GM12878 (cell line): Measurements from ENCODE around the gene CYSTM1. TPM values are rescaled to one million over a fixed set of nuclear protein-coding genes. Genes with fewer than 3 reads are reported as not detected.

Source experiments
- ATAC-seq: fragments of 200-7000 bp; cut with Tn5 transposase; 3 replicates; pipeline ENCODE4 v1.9.1; 2020; ENCODE audit warnings: mild to moderate bottlenecking, moderate library complexity
- BruUV-seq: library from RNA; stranded (reverse); fragments of 400-500 nt; replicated peaks from 2 replicates; lab custom pipeline; 2021; lab: Mats Ljungman, UMichigan
- CTCF ChIA-PET: fragments of 300-600 bp; sonication (Branson Sonifier 250); formaldehyde crosslinking; extraction: SDS; loops from one replicate; lab custom pipeline; 2021; ENCODE audit warnings: inconsistent platforms; lab: Yijun Ruan, JAX
- POLR2A ChIA-PET: fragments of 350-600 bp; formaldehyde crosslinking; extraction: SDS; loops from one replicate; lab custom pipeline; 2021; ENCODE audit warnings: inconsistent platforms; lab: Charles Lee
- RAD21 ChIA-PET: fragments of 300-600 bp; sonication (Branson Sonifier 250); formaldehyde crosslinking; loops from one replicate; lab custom pipeline; 2023; ENCODE audit warnings: antibody characterized with exemption; ENCODE audit not compliant: unreplicated experiment; lab: Charles Lee
- SMC1A ChIA-PET: fragments of 300-600 bp; sonication (Branson Sonifier 250); formaldehyde crosslinking; loops from one replicate; lab custom pipeline; 2023; ENCODE audit not compliant: unreplicated experiment, uncharacterized antibody; lab: Charles Lee
- DNase-seq: peaks from one replicate; pipeline ENCODE4 v3.0.0-alpha.2; 2011; ENCODE audit warnings: low read depth, low spot score
- FAIRE-seq: peaks from 3 replicates; lab custom pipeline; 2011; peaks lifted over from hg19 to GRCh38; lab: Jason Lieb, UNC
- H2AFZ ChIP-seq: 2 replicates; pipeline ENCODE4 v1.6.0; 2011; ENCODE audit warnings: low read depth, low read length, control low read depth; ENCODE audit not compliant: control insufficient read depth
- H3K27ac ChIP-seq: 2 replicates; pipeline ENCODE4 v1.5.1; 2011; ENCODE audit warnings: control low read depth; ENCODE audit not compliant: control insufficient read depth, insufficient read depth
- H3K27me3 ChIP-seq, 2 experiments: replicated peaks in 1 of 2; 2 replicates each; pipeline versions ENCODE4 v1.6.0 to v1.6.1; 2011; ENCODE audit warnings: low read length in 1 of 2; ENCODE audit not compliant: control insufficient read depth in 2 of 2, insufficient read depth in 2 of 2
- H3K36me3 ChIP-seq, 2 experiments: 2 replicates each; pipeline ENCODE4 v1.5.1; 2011; ENCODE audit warnings: low read length in 1 of 2; ENCODE audit not compliant: control insufficient read depth in 2 of 2, insufficient read depth in 2 of 2
- H3K4me1 ChIP-seq: 2 replicates; pipeline ENCODE4 v1.6.1; 2011; ENCODE audit warnings: mild to moderate bottlenecking, low read length, moderate library complexity, mixed read lengths; ENCODE audit not compliant: control insufficient read depth, insufficient read depth
- H3K4me2 ChIP-seq: 2 replicates; pipeline ENCODE4 v1.6.0; 2011; ENCODE audit warnings: control low read depth; ENCODE audit not compliant: control insufficient read depth, insufficient read depth
- H3K4me3 ChIP-seq: fragments of 200-600 bp; sonication (generic); 2 replicates; pipeline ENCODE4 v1.5.1; 2016
- H3K79me2 ChIP-seq: 2 replicates; pipeline ENCODE4 v1.6.0; 2011; ENCODE audit warnings: low read length; ENCODE audit not compliant: control insufficient read depth, insufficient read depth
- H3K9ac ChIP-seq: 2 replicates; pipeline ENCODE4 v1.8.0; 2011; ENCODE audit warnings: low read length, control low read depth, mixed read lengths; ENCODE audit not compliant: control insufficient read depth, insufficient read depth
- H3K9me3 ChIP-seq: replicated peaks from 3 replicates; pipeline ENCODE4 v1.5.1; 2011; ENCODE audit warnings: mild to moderate bottlenecking, low read length; ENCODE audit not compliant: control insufficient read depth, insufficient read depth
- H4K20me1 ChIP-seq: 2 replicates; pipeline ENCODE4 v1.6.0; 2011; ENCODE audit not compliant: control insufficient read depth, insufficient read depth
- CHD1 ChIP-seq: IDR thresholded peaks from 2 replicates; pipeline ENCODE4 v1.6.1; 2012; ENCODE audit warnings: low read depth, low read length, improper control_type of control experiment
- ETV6 ChIP-seq, 2 experiments: fragments of 450-650 bp in 1 of 2; IDR thresholded peaks in 1 of 2; conservative IDR thresholded peaks in 1 of 2; 2 replicates each; pipeline ENCODE4 v1.6.1; 2014; ENCODE audit warnings: antibody characterized with exemption in 1 of 2, borderline replicate concordance in 1 of 2, low read depth in 1 of 2, mild to moderate bottlenecking in 1 of 2, moderate library complexity in 1 of 2
- FOXK2 ChIP-seq: fragments of 450-650 bp; IDR thresholded peaks from 2 replicates; pipeline ENCODE4 v1.6.1; 2017; ENCODE audit warnings: mild to moderate bottlenecking, moderate library complexity
- RFX5 ChIP-seq: IDR thresholded peaks from 2 replicates; pipeline ENCODE4 v1.6.1; 2011; ENCODE audit warnings: low read depth, low read length, improper control_type of control experiment
- ZBED1 ChIP-seq: IDR thresholded peaks from 2 replicates; pipeline ENCODE4 v1.6.1; 2016; ENCODE audit warnings: borderline replicate concordance
- WGBS: methylation state at CpG from one replicate; pipeline ENCODE4 v1.1.6; 2016; ENCODE audit warnings: low lambda C conversion rate; ENCODE audit not compliant: insufficient replicate concordance, insufficient coverage; ENCODE audit errors: missing lambda C conversion rate; 5-methylcytosine and 5-hydroxymethylcytosine counted together
- in situ Hi-C: fragments of 300-500 bp; cut with MboI; formaldehyde crosslinking; loops from 9 replicates; pipeline ENCODE4 v1.14.3; 2018; ENCODE audit warnings: mixed read lengths
- intact Hi-C: fragments of 100-400 bp; cut with micrococcal nuclease; formaldehyde crosslinking; loops from one replicate; pipeline ENCODE4 v1.14.2; 2022; ENCODE audit not compliant: unreplicated experiment
- polyA plus RNA-seq, 11 experiments: library from polyadenylated mRNA; depleted of rRNA in 4 of 11; unstranded in 6 of 11; stranded (reverse) in 5 of 11; fragments of >200 nt; fragmentation: Nextera tagmentation in 4 of 11; fragmentation: Illumina TruSeq in 1 of 11; extraction: Ambion mirVana in 4 of 11; extraction: Trizol in 1 of 11; gene quantifications; 1 replicate in 1 of 11; 2 replicates in 10 of 11; pipeline versions ENCODE4 v1.2.1 to v1.2.3, GENCODE V29; 2011 to 2016; ENCODE audit warnings: inconsistent platforms in 2 of 11, missing spikeins in 2 of 11, low read depth in 1 of 11
- total RNA-seq, 4 experiments: library from RNA; depleted of rRNA in 3 of 4; stranded (reverse); fragments of >200 nt in 3 of 4; fragmentation: Illumina TruSeq in 1 of 4; extraction: Trizol in 1 of 4; gene quantifications; 2 replicates each; pipeline versions ENCODE4 v1.2.1 to v1.2.3, GENCODE V29; 2013 to 2021
- TF ChIP-seq, protein P1 (sequence below): fragments of 450-650 bp; IDR thresholded peaks from 2 replicates; pipeline ENCODE4 v1.6.1; 2018; ENCODE audit warnings: borderline replicate concordance, mild to moderate bottlenecking; ENCODE audit not compliant: partially characterized antibody
- TF ChIP-seq, protein P2 (sequence below): IDR thresholded peaks from 2 replicates; pipeline ENCODE4 v1.6.1; 2012; ENCODE audit warnings: mild to moderate bottlenecking, low read depth, low read length
- TF ChIP-seq, protein P3 (sequence below), 3 experiments: IDR thresholded peaks in 2 of 3; conservative IDR thresholded peaks in 1 of 3; 2 replicates each; pipeline ENCODE4 v1.5.1; 2011; ENCODE audit warnings: low read depth in 3 of 3, low read length in 3 of 3, mild to moderate bottlenecking in 3 of 3, control low read depth in 2 of 3, moderate library complexity in 2 of 3, inconsistent platforms in 1 of 3, mixed read lengths in 1 of 3; ENCODE audit not compliant: control insufficient read depth in 2 of 3, insufficient read depth in 1 of 3; ENCODE audit errors: extremely low read depth in 1 of 3
- TF ChIP-seq, protein P4 (sequence below): IDR thresholded peaks from 2 replicates; pipeline ENCODE4 v1.6.1; 2012; ENCODE audit warnings: low read depth, low read length, improper control_type of control experiment

The CYSTM1 gene
- total and polyA plus RNA-seq, 10 of the 15 experiments (the other 5 are each of a cell fraction or from before 2014, with no cell fraction given): 52.7 to 261 (median 98.7) TPM

DNA sequence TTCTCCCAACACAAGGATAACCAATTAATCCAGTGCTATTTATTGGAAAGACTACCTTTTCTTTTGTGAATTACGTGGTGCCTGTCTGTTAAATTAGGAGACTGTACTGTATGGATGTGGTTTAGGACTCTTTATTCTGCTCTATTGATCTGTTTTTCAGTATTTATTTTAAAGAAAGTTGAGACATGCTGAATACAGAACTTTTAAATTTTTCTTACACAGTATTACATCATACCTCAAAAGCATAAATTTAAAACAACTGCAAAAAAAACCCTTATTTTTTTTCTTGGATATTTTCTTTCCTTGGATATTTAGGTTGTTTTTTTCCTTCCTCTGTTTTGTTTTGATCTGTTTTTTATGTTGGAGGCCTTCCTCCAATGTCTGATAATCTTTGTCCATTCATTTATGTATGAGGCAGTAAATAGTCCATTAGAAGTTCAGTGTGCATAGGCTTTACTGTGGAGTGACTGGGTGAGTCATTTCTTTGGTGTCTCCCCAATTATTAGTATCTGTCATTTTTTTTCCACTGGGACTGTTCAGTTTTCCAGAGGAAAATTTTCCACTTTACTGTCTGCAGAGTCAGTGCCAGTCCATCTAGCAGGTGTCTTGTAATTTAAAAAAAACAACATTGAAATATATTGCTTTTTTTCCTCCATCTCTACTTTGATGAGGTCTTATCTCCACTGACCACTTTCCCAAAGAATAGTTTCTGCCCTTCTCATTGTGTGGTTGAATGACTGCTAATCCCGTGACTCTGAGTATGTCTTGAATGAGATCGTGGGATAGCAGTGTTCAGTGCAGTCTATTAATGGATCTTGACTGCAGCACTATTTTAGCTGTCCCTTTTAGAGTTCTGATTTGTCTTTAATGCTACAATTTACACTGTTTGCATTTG, 15.2 kb downstream of the CYSTM1 start:
- POLR2A ChIA-PET: interaction anchor here (0.6 to 2.4 kb wide), 2 partner anchors 11 to 30 kb away, joined by 3 to 10 read pairs; no protein-coding TSS in a partner anchor
- WGBS: 79% methylated on average over 3 of the region's 3 CpGs
- Histone ChIP-seq H3K27ac (no peak overlapping the region), H2AFZ (no peak overlapping the region), H3K9me3 (no peaks in the 10 kb centered on the region), H3K36me3 (no peaks in the 10 kb centered on the region), H3K4me2 (no peak overlapping the region), H3K4me1 (no peaks in the 10 kb centered on the region), H3K9ac (no peak overlapping the region), H3K27me3 (no peaks in the 10 kb centered on the region), H3K79me2 (no peaks in the 10 kb centered on the region), H3K4me3 (no peak overlapping the region), H4K20me1 (no peaks in the 10 kb centered on the region)
- DNase-seq (no peak), FAIRE-seq (no peak), ATAC-seq (no peak)
- RAD21 ChIA-PET: no interaction called here
- BruUV-seq: no TSS peak
- CTCF ChIA-PET: interaction anchor here (0.6 to 1.9 kb wide), 6 partner anchors 10 to 1993 kb away, joined by 3 to 5 read pairs (median 4); no protein-coding TSS in a partner anchor
- in situ Hi-C loops: no loop called here
- TF ChIP-seq ETV6 (conservative IDR thresholded peaks at IDR 0.05 in 1 of 2, IDR thresholded peaks at IDR 0.05 in 1 of 2; ENCODE audit: borderline replicate concordance in 1 of 2, low read depth in 1 of 2): no peak
- TF ChIP-seq, protein P1, sequence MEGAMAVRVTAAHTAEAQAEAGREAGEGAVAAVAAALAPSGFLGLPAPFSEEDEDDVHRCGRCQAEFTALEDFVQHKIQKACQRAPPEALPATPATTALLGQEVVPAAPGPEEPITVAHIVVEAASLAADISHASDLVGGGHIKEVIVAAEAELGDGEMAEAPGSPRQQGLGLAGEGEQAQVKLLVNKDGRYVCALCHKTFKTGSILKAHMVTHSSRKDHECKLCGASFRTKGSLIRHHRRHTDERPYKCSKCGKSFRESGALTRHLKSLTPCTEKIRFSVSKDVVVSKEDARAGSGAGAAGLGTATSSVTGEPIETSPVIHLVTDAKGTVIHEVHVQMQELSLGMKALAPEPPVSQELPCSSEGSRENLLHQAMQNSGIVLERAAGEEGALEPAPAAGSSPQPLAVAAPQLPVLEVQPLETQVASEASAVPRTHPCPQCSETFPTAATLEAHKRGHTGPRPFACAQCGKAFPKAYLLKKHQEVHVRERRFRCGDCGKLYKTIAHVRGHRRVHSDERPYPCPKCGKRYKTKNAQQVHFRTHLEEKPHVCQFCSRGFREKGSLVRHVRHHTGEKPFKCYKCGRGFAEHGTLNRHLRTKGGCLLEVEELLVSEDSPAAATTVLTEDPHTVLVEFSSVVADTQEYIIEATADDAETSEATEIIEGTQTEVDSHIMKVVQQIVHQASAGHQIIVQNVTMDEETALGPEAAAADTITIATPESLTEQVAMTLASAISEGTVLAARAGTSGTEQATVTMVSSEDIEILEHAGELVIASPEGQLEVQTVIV: no peak
- TF ChIP-seq, protein P2, sequence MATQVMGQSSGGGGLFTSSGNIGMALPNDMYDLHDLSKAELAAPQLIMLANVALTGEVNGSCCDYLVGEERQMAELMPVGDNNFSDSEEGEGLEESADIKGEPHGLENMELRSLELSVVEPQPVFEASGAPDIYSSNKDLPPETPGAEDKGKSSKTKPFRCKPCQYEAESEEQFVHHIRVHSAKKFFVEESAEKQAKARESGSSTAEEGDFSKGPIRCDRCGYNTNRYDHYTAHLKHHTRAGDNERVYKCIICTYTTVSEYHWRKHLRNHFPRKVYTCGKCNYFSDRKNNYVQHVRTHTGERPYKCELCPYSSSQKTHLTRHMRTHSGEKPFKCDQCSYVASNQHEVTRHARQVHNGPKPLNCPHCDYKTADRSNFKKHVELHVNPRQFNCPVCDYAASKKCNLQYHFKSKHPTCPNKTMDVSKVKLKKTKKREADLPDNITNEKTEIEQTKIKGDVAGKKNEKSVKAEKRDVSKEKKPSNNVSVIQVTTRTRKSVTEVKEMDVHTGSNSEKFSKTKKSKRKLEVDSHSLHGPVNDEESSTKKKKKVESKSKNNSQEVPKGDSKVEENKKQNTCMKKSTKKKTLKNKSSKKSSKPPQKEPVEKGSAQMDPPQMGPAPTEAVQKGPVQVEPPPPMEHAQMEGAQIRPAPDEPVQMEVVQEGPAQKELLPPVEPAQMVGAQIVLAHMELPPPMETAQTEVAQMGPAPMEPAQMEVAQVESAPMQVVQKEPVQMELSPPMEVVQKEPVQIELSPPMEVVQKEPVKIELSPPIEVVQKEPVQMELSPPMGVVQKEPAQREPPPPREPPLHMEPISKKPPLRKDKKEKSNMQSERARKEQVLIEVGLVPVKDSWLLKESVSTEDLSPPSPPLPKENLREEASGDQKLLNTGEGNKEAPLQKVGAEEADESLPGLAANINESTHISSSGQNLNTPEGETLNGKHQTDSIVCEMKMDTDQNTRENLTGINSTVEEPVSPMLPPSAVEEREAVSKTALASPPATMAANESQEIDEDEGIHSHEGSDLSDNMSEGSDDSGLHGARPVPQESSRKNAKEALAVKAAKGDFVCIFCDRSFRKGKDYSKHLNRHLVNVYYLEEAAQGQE: no peak
- no peak for TF ChIP-seq CHD1
- no peak for TF ChIP-seq RFX5
- TF ChIP-seq FOXK2: no peak
- TF ChIP-seq ZBED1: no peak
- TF ChIP-seq, protein P3, sequence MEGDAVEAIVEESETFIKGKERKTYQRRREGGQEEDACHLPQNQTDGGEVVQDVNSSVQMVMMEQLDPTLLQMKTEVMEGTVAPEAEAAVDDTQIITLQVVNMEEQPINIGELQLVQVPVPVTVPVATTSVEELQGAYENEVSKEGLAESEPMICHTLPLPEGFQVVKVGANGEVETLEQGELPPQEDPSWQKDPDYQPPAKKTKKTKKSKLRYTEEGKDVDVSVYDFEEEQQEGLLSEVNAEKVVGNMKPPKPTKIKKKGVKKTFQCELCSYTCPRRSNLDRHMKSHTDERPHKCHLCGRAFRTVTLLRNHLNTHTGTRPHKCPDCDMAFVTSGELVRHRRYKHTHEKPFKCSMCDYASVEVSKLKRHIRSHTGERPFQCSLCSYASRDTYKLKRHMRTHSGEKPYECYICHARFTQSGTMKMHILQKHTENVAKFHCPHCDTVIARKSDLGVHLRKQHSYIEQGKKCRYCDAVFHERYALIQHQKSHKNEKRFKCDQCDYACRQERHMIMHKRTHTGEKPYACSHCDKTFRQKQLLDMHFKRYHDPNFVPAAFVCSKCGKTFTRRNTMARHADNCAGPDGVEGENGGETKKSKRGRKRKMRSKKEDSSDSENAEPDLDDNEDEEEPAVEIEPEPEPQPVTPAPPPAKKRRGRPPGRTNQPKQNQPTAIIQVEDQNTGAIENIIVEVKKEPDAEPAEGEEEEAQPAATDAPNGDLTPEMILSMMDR (IDR thresholded peaks at IDR 0.05 in 2 of 3, conservative IDR thresholded peaks at IDR 0.05 in 1 of 3; ENCODE audit: control insufficient read depth in 2 of 3, extremely low read depth in 1 of 3, insufficient read depth in 1 of 3, low read depth in 3 of 3, low read length in 3 of 3): no peak
- TF ChIP-seq, protein P4, sequence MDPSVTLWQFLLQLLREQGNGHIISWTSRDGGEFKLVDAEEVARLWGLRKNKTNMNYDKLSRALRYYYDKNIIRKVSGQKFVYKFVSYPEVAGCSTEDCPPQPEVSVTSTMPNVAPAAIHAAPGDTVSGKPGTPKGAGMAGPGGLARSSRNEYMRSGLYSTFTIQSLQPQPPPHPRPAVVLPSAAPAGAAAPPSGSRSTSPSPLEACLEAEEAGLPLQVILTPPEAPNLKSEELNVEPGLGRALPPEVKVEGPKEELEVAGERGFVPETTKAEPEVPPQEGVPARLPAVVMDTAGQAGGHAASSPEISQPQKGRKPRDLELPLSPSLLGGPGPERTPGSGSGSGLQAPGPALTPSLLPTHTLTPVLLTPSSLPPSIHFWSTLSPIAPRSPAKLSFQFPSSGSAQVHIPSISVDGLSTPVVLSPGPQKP: no peak
- intact Hi-C loops: no loop called here
- SMC1A ChIA-PET: interaction anchor here (0.9 to 2.5 kb wide), 4 partner anchors 10 to 25 kb away, joined by 3 to 8 read pairs (median 6); no protein-coding TSS in a partner anchor
